ENCODE measurements around the gene MARK2.
A peak's percentile ranks its signal among the peaks of the same experiment; 100 is the strongest.

The MARK2 gene

DNA sequence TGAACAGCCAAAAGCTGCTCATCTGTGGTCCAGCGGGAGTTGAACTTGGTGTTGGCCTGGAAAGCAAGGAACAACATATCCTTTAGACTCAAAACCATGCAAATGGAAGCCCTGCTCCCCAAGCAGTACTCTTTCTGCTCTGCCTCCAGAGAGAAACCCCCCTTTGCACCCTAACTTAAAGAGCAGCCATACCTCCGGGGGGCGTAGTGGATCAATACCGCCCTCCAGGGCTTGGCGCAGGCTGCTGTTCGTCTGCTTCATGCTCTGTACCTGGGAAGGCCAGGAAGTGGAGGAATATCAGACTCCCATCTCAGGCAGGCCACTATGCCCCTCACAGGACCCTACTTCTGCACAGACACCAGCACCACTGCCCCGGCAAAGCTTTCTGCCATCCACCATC is 73.8 kb downstream of the MARK2 start:
- TF ChIP-seq, protein P1, sequence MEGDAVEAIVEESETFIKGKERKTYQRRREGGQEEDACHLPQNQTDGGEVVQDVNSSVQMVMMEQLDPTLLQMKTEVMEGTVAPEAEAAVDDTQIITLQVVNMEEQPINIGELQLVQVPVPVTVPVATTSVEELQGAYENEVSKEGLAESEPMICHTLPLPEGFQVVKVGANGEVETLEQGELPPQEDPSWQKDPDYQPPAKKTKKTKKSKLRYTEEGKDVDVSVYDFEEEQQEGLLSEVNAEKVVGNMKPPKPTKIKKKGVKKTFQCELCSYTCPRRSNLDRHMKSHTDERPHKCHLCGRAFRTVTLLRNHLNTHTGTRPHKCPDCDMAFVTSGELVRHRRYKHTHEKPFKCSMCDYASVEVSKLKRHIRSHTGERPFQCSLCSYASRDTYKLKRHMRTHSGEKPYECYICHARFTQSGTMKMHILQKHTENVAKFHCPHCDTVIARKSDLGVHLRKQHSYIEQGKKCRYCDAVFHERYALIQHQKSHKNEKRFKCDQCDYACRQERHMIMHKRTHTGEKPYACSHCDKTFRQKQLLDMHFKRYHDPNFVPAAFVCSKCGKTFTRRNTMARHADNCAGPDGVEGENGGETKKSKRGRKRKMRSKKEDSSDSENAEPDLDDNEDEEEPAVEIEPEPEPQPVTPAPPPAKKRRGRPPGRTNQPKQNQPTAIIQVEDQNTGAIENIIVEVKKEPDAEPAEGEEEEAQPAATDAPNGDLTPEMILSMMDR (IDR thresholded peaks at IDR 0.05; ENCODE audit: unreplicated experiment in 3 of 3) = no peak
- Mint-ChIP-seq H3K27ac (no peak overlapping the region), H3K4me3 (no peak overlapping the region), H3K27me3 (ENCODE audit: low read depth) (no peaks in the 10 kb centered on the region), H3K4me1 (peaks cover 25% of the 10 kb centered on the region), H3K9me3 (no peaks in the 10 kb centered on the region), H3K36me3 (ENCODE audit: low read depth) (peaks cover 7% of the 10 kb centered on the region)

DNA sequence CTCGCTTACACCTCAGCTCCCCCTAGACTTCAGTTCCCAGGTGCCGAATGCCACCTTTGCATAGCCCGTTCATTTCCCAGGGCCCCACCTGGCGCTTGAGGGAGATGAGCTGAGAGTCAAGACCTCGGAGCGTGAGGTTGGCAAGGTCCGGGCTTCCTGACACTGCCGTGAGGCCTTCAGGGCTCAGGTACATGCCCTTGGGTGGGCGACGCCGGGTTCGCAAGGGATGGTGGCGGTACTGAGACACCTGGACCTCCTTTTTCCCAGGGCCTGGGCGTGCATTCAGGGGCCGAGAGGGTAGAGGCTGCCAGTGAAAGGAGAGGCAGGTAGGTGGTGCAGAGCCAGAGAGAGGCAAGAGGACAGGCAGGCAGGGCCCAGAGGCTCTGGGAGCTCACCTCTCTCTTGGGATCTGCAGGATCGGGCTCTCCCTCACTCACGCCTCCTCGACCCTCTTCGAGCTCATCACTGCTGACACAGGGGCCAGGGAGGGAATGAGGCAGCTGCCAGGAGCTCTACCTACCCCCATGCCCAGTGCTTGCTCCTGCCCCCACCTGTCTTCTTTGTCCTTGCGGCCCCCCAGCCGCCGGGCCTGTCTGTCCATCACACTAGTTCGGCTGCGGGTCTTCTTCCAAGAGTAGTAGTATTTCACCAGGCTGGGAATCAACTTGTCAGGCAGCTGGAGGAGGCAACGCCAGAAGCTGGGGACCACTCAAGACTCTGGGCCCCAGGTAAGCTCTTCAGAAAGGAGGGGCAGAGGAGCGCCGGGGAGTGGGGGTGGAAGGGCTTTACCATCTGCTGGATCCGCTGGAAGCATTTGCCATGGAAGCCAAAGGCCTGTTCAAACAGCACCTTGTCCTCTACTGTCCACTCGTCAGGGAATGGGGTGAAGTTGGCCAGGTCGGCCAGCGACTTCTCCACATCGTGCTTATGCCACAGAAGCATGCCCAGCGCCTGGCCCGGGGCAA is 75.2 kb downstream of the MARK2 start:
- peak overlapping the region in 1 of 3 experiments; percentile 65 for H3K27ac Mint-ChIP-seq
- TF ChIP-seq, protein P1 (IDR thresholded peaks at IDR 0.05; ENCODE audit: unreplicated experiment in 3 of 3) = no peak
- H3K4me3 Mint-ChIP-seq = peak overlapping the region; percentile 58 to 78 (median 63)
- H3K4me1 Mint-ChIP-seq = peaks cover 18% of the 10 kb centered on the region
- no peaks in the 10 kb centered on the region for H3K9me3 Mint-ChIP-seq
- no peaks in the 10 kb centered on the region for H3K27me3 Mint-ChIP-seq (ENCODE audit: low read depth)
- peaks cover 7% of the 10 kb centered on the region for H3K36me3 Mint-ChIP-seq (ENCODE audit: low read depth)

GRCh38 chr11:63914896-63915691 is 76.2 kb downstream of the MARK2 start:
- Mint-ChIP-seq H3K9me3 (no peaks in the 10 kb centered on the region), H3K4me3 (peak overlapping the region; percentile 83 to 87 (median 87)), H3K27ac (peak overlapping the region in 2 of 3 experiments; percentile 60 to 80), H3K27me3 (ENCODE audit: low read depth) (no peaks in the 10 kb centered on the region), H3K4me1 (peaks cover 20% of the 10 kb centered on the region), H3K36me3 (ENCODE audit: low read depth) (peaks cover 7% of the 10 kb centered on the region)
- TF ChIP-seq, protein P1 (IDR thresholded peaks at IDR 0.05; ENCODE audit: unreplicated experiment in 3 of 3) = no peak

GRCh38 chr11:63915961-63916836 is 77.3 kb downstream of the MARK2 start:
- peaks cover 19% of the 10 kb centered on the region for H3K4me1 Mint-ChIP-seq

More at GRCh38 chr11:63915961-63916836, 77.3 kb downstream of the MARK2 start:
- Mint-ChIP-seq H3K36me3 (ENCODE audit: low read depth) (peaks cover 7% of the 10 kb centered on the region), H3K27me3 (ENCODE audit: low read depth) (no peaks in the 10 kb centered on the region), H3K27ac (peak overlapping the region in 2 of 3 experiments; percentile 52 to 83), H3K9me3 (no peaks in the 10 kb centered on the region), H3K4me3 (peak overlapping the region; percentile 89 to 91 (median 90))
- TF ChIP-seq, protein P1 (IDR thresholded peaks at IDR 0.05; ENCODE audit: unreplicated experiment in 3 of 3) = peak; percentile 35 to 58 (median 36)

Measured in nephron (organoid).